Activated CD8-positive, alpha-beta memory T cell treated with anti-CD3 and anti-CD28 coated beads, Interleukin-2, amount 50 U/mL, for 1 hour (primary cell): Measurements from ENCODE around the gene TRMT5.

Experiments
- DNase-seq: peaks from one replicate; pipeline ENCODE4 v3.0.0-alpha.2; 2020; ENCODE audit errors: extremely low read depth

The TRMT5 gene

DNA sequence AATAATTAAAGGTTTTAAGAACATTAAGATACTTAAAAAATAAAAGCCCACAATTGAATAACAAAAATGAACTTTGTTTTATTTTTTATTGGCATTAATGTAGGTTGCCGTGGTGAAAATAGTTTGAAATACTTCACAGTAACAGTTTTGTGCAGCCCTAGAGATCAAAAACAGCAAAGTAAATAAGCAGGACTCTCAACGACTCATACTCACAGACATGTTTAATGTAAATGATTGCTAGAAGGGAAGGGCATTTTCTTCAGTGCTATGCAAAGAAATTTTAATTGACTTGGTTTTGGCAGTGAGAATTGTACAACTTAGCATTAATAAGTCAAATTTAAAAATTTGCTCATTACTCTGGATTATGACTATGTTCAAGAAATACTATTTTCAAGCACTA, 16.0 kb downstream of the TRMT5 start:
- DNase-seq, result no peak

DNA sequence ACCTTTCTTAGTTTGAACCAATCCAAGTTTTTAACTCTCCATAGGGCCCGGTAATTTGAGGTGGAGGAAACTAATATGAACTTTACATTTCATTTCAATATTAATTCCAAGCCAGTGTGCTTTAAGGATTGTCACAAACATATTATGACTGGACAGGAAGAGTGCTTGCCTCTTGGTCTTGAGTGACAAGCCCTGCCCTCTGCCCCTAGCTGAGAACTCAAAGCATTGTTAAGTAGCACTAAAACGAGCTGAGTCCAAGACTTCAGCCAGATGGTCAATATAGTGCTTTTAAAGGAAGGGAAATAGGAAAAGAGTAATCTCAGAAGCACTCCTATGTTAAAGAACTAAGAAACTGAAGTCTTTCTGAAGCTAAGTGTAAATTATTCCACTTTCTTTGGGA, 17.1 kb downstream of the TRMT5 start:
- DNase-seq, result no peak

DNA sequence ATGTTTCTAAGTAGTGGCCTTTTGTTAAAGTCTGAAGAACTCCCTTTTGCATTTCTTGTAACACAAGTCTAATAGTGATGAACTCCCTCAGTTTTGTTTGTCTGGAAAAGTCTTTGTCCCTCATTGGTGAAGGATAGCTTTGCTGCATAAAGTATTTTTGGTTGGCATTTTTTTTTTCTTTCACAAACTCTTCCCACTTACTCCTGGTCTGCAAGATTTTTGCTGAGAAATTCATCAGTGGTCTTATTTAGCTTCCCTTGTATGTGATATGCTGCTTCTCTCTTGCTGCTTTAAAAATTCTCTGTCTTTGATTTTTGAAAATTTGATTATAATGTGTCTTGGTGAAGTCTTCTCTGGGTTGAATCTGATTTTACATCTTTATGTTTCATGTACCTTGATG, 22.7 kb downstream of the TRMT5 start:
- no peak for DNase-seq

DNA sequence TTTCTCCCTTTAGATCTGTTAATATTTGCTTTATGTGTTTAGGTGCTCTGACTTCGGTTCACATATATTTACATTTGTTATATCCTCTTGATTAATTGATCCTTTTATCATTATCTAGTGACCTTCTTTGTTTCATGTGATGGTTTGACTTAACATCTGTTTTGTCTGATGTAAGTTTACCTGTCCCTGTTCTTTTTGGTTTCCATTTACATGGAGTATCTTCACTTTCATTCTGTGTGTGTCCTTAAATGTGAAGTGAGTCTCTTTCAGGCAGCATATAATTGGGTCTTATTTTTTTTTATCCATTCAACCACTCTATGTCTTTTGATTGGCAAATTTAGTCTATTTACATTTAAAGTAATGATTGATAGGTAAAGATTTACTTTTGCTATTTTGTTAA, 24.2 kb downstream of the TRMT5 start:
- DNase-seq, result no peak

DNA sequence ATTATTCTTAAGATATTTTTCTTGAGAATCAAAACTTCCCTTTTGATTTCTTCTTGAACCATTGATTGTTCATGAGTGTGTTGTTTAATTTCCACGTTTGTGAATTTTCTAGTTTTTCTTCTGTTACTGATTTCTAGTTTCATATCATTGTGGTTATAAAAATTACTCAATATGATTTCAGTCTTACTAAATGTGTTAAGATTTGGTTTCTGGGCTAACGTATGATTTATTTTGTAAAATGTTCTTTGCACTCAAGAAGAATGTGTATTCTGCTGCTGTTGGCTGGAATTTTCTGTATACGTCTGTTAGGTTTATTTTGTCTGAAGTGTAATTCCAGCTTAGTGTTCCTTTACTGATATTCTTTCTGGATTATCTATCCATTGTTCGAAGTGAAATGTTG, 24.7 kb downstream of the TRMT5 start:
- no peak for DNase-seq

DNA sequence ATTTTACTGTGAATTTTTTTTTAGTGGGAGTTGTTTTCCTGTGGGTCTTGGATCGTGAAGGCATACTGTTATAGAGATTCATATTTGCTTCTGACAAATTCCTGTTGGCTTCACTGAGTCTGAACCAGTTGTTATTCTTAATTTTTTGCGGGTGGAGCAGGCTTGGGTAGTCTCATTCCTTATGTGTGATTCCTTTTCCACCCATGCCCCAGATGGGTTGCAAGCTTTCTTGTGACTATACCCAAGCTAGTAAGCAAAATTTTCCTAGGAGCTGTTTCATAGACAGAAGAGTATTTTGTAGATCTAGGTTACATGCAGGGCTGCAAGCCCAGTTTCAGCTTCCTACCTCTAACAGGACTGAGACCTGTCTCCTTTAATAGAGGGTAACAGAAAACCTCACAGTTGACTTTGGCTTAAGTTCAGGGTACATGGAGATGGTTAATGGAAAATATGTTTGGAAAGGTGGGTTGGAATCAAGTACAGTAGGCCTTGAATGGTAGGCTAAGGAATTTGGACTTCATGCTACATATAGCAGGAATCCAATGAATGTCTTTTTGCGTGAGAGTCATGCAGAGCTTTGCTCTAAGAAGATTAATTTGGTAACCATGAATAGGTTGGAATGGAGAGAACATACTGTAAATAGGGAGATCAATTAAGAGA, 29.0 kb downstream of the TRMT5 start:
- DNase-seq, result no peak

DNA sequence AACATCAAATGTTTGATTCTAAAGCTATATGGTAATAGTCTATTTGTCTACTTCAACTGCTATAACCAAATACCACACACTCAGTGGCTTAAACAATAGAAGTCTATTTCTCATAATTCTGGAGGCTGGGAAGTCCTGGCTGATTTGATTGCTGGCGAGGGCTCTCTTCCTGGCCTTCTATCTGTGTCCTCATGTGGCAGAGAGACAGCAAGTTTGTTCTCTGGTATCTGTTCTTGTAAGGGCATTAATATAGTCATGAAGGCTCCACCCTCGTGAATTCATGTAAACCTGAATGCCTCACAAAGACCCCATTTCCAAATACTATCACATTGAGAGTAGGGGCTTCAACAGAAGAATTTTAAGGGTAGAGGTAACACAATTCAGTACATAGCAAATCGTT, 34.1 kb downstream of the TRMT5 start:
- DNase-seq, result no peak

DNA sequence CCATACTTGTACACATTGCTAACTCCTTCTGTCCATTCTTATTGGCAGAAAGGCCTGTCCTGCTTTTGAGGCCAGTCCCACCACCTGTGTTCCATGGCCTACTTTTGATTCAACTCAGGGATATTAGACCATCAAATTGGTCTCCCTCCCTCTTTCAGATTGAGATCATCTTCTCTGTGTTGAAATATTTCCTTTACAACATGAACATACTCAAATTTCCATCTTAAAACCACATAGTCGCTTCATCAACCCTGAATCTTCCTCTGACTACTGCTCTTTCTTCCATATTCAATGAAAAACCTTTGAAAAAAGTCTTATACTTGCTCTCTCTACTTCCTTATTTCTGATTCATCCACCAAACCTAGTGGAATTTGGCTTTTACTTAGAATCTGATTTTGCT, 34.9 kb downstream of the TRMT5 start:
- no peak for DNase-seq

DNA sequence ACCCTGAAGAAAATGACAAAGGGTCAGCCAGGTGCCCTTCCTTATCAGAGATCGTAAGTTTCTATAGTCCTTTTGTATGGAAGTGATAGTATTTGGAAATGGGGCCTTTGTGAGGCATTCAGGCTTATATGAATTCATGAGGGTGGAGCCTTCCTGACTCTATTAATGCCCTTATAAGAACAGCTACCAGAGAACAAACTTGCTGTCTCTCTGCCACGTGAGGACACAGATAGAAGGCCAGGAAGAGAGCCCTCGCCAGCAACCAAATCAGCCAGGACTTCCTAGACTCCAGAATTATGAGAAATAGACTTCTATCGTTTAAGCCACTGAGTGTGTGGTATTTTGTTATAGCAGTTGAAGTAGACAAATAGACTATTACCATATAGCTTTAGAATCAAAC, 36.7 kb downstream of the TRMT5 start:
- no peak for DNase-seq

DNA sequence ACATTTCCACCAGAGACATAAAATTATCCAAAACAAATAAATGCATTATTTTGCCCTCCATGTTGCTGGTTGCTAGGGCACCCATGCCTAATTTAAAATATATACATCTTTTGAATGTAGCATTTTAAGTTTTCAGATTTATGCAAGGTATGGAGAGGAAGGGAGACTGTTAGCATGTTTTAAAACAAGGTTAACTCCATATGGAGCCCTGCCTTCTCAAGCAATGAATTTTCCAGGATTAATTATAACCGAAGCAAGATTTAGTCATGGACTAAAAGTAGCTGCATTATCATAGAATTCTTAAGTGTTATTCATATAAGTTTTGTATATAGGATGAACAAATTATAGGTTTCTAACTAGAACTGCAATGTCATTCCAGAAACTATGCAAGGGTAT, 37.2 kb downstream of the TRMT5 start:
- no peak for DNase-seq

DNA sequence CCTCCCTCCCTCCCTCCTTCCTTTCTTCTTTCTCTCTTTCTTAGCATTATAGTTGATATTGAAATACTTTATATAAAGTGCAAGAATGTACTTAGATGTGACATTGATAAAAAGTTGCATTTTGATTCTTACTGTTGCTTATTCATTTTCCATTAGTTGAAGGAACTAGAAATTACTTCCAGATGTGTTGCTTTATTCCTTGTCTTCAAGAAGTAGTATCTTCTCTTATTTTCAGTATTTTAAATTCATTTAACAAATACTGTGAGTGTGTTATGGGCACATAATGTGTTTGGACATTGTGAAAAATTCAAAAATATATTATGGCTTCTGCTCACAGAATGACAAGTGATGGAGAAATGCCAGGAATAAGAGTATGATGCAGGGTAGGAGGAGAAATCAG, 45.6 kb downstream of the TRMT5 start:
- DNase-seq, result no peak

DNA sequence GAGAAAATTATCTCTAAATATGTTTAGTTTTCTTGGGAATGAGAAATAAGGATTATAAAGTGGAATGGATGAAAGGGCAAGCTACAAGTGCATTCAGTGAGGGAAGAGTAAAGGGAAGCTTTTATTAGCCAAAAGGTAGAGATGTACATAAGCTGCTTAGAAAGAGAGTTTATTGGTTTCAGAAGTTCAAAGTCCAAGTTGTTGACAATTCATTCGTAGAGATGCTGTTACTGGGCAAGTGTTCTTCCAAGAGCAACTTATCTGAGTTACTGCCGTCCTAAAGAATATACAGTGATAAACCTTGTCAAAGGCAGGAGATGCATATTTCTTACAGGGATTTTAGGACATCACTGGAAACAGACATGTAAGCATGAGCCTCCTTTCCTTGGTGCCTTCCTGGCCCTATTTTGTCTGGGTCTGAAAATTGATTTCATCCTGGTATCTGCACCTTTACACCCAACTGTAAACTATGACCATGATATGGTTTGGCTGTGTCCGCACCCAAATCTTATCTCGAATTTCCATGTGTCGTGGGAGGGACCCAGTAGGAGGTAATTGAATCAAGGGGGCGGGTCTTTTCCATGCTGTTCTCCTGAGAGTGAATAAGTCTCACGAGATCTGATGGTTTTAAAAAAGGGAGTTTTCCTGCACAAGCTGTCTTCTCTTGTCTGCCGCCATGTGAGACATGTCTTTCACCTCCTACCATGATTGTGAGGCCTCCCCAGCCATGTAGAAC, 46.8 kb downstream of the TRMT5 start:
- DNase-seq, result no peak

DNA sequence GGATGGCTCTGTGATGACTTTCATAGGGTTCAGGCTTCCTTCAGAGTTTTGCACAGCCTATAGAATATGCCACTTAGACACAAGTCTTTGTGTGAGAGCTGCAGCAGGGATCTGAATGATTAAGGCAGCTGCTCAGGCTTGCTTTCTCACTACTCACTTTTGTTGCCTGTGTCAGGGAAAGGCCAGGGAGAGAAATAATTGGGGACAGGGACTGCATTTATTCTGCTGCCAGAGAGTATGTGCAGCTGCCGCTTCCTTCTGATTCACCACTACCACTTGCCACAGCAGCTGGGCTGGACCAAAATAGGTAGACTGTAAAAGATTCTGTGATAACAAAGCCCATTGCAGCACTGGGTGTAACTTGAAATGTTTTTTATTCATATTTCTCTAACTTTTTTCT, 49.7 kb downstream of the TRMT5 start:
- no peak for DNase-seq

DNA sequence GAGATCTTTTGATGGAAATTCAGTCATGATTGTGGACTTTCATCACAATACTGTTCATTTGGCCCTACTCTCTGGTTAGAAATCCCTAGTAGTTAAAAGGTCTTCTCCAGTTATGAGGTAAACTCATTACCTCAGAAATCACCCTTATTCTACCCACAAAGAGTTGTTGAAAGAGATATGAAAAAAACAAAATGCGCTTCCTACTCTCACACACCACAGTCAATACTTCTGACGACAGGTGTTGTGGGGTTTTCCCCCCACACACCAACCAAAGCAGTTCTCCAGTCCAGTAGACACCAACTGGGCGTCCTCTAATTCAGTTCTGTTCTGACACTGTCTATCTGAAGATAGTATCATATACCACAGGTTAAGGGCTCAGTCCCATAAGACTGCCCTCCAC, 54.9 kb downstream of the TRMT5 start:
- DNase-seq, result no peak

DNA sequence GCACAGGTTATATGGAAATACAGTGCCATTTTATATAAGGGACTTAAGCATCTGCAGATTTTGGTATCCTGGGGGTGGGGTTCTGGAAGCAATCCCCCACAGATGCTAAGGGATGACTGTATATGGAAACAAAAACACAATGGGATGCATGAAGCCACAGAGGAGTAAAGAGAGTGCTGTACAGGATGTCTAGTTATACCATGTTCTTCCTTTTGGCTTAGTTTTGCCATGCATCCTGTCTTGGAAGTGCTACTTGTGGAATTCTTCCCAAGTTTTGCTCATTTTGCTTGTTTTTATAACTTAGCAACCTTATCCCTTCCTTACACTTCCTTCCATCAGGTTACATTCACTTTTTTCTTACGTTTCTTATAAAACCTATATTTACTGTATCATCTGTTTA, 55.6 kb downstream of the TRMT5 start:
- DNase-seq, result no peak

DNA sequence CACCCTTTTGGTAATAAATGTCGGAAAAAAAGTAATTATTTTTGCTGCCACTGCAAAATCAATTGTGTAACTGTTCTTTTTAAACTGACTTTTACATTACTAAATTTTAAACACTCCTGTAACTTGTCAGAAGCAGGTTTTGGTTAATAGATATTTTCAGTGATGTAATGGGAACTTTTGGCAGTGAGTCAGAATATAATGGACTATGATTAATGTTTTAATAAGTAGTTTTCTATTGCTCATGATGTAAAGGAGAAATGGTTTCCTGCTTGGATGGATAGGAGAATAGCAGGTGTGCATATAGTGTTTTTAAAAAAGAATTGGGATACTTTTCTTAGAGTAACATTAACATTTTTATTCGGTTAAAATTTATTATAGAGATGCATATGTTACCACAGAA, 58.8 kb downstream of the TRMT5 start:
- DNase-seq, result no peak
